Retinal pigment epithelial cell (primary cell): ENCODE measurements around the gene POLN.
"Not testable (repeated sequence)": the region's sequence is repeated elsewhere in the genome, so short reads cannot be mapped to it uniquely, and the experiment has no call there.

Experiments
- DNase-seq: peaks from one replicate; pipeline ENCODE4 v3.0.0-alpha.2; 2010; ENCODE audit warnings: low read depth
- H3K4me3 ChIP-seq: 2 replicates; pipeline ENCODE4 v1.5.1; 2011; ENCODE audit warnings: mild to moderate bottlenecking, low read length, control low read depth, moderate library complexity
- CTCF ChIP-seq: conservative IDR thresholded peaks from 2 replicates; pipeline ENCODE4 v1.5.1; 2011; ENCODE audit warnings: low read depth, low read length, control low read depth, inconsistent platforms

The POLN gene

GRCh38 chr4:2222838-2223237 is 19.1 kb downstream of the POLN start:
- no peak for DNase-seq
- no peak overlapping the region for H3K4me3 ChIP-seq
- TF ChIP-seq CTCF: no peak

DNA sequence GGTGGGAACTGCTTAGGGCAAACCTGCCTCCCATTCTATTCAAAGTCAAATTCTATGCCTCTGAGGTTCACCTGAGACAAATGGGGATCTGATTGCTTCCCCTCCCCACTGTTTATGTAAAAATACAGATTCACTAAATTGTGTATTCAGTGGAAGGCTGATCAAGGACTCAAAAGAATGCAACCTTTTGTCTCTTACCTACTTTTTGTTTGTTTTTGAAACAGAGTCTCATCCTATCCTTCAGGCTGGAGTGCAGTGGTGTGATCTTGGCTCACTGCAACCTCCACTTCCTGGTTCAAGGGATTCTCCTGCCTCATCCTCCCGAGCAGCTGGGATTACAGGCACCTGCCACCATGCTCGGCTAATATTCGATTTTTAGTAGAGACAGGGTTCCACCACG is 20.5 kb downstream of the POLN start:
- not testable (repeated sequence) for H3K4me3 ChIP-seq

DNA sequence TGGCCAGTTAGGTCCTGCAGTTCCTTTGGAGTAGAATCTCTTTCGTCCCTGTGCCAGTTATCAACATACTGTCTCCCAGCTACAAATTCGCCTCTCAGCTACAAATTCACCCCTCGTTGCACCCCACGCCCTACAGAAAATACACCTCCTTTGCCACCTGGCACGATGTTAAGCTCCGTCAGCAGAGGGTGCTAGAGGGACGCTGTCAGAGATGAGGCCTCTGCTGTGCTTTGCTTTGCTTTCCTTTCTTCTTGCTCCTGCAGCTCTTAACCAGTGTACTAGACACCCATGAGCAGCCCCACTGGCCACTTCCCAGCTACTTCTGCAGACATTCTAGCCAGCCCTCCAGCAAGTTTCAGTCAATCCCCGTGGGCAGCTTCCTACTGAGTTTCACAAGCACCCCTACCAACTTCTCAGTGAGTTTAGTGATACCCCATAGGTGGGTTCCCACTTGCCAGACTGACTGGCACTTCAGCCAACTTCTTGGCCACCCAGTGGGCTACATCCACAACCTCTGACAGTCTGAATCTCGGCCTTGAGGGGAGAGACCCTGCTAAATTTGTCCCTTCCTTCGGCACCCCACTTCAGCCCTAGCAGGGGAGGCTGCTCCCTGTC is 21.8 kb downstream of the POLN start:
- H3K4me3 ChIP-seq: no peak overlapping the region
- no peak for DNase-seq
- TF ChIP-seq CTCF: peak; percentile 97

More for the DNA sequence above, 20.5 kb downstream of the POLN start:
- DNase-seq: not testable (repeated sequence)

GRCh38 chr4:2219233-2219760 is 22.6 kb downstream of the POLN start:
- TF ChIP-seq CTCF: no peak
- no peak for DNase-seq
- no peak overlapping the region for H3K4me3 ChIP-seq

- TF ChIP-seq CTCF: no peak
- no peak for DNase-seq
- H3K4me3 ChIP-seq: no peak overlapping the region
These were observed 23.5 kb downstream of the POLN start for GRCh38 chr4:2218436-2218835.

GRCh38 chr4:2217726-2218125 is 24.2 kb downstream of the POLN start:
- DNase-seq: no peak
- no peak overlapping the region for H3K4me3 ChIP-seq
- no peak for TF ChIP-seq CTCF

DNA sequence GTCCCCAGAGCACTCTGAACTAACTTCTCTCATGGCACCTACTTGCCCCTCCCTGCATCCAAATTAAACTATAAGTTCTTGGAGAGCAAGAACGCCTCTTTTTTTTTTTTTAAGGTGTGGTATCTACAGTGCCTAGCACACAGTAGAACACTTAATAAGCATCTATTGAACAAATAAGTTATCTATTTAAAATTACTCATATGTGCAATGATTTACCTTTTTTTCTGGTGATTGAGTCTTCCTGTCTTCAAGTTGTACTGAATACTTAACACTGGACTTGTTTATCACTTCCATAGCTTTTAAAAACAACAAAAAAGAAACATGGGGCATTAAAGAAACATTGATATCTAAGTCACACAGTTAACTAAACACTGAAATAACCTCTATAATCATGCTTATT is 29.1 kb downstream of the POLN start:
- TF ChIP-seq CTCF: no peak
- no peak for DNase-seq
- H3K4me3 ChIP-seq: no peak overlapping the region

DNA sequence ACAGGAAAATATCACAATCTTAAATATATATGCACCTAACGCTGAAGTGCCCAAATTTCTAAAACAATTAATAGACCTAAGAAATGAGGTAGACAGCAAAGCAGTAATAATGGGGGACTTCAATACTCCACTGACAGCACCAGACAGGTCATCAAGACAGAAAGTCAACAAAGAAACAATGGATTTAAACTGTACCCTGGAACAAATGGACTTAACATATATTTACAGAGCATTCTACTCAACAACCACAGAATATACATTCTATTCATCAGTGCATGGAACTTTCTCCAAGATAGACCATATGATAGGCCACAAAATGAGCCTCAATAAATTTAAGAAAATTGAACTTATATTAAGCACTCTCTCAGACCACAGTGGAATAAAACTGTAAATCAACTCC is 39.1 kb downstream of the POLN start:
- H3K4me3 ChIP-seq, DNase-seq: not testable (repeated sequence)
